22Rv1 (cell line): Measurements from ENCODE around the gene KRT83.

Experiments used
- ZFX ChIP-seq: fragments of 450-650 bp; IDR thresholded peaks from 2 replicates; pipeline ENCODE4 v1.6.1; 2017; ENCODE audit warnings: antibody characterized with exemption, borderline replicate concordance
- TF ChIP-seq, protein P1 (sequence below): fragments of 450-650 bp; IDR thresholded peaks from 2 replicates; pipeline ENCODE4 v1.5.1; 2017; ENCODE audit warnings: mild to moderate bottlenecking

DNA sequence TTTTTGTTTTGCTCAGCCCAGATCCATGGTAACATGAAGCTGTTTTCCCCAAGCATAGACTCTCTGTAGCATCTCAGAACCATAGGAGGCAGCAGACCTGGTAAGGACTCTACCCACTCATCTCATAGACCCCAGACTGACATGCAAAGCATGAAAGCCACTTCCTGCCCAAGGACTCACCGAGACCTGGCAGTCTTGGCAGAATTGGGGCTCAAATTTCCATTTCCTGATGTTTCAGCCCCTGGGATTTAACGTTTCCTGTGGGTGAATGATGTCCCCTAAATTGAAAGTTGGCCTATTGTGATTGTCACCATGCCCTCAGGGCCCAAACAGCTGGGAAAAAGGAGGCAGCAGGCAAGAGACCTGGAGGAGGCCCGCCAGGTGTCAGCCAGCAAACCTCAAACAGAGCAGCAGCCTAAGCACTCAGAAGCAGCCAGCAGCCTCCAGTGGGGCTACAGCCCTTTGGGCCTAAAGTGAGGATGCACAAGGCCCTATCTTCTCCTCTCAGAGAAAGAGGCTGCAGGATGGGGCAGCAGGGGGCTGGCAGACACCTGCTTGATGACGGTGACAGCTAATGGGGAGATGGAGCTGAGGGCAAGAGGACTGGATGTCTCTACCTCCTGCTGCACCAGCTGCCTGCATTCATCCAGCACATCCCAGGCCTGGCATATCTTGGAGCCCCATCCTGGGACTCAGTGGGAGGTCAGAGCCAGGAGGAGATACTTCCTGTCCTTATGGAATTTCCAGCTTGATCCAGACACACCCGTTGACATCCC, 37.6 kb upstream of the KRT83 start:
- TF ChIP-seq, protein P1, sequence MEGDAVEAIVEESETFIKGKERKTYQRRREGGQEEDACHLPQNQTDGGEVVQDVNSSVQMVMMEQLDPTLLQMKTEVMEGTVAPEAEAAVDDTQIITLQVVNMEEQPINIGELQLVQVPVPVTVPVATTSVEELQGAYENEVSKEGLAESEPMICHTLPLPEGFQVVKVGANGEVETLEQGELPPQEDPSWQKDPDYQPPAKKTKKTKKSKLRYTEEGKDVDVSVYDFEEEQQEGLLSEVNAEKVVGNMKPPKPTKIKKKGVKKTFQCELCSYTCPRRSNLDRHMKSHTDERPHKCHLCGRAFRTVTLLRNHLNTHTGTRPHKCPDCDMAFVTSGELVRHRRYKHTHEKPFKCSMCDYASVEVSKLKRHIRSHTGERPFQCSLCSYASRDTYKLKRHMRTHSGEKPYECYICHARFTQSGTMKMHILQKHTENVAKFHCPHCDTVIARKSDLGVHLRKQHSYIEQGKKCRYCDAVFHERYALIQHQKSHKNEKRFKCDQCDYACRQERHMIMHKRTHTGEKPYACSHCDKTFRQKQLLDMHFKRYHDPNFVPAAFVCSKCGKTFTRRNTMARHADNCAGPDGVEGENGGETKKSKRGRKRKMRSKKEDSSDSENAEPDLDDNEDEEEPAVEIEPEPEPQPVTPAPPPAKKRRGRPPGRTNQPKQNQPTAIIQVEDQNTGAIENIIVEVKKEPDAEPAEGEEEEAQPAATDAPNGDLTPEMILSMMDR = no peak
- no peak for TF ChIP-seq ZFX
